H1 (cell line): ENCODE measurements around the gene TRIM9. TPM values are rescaled to one million over a fixed set of nuclear protein-coding genes. Genes with fewer than 3 reads are reported as not detected.

ENCODE experiments used
- CTCF ChIA-PET: fragments of 300-600 bp; sonication (Branson Sonifier 250); formaldehyde crosslinking; loops from one replicate; lab custom pipeline; 2021; ENCODE audit not compliant: partially characterized antibody; lab: Charles Lee
- POLR2A ChIA-PET: fragments of 300-600 bp; sonication (Branson Sonifier 250); formaldehyde crosslinking; loops from one replicate; lab custom pipeline; 2021; ENCODE audit warnings: inconsistent platforms; ENCODE audit not compliant: partially characterized antibody; lab: Charles Lee
- DNase-seq, 2 experiments: peaks; one replicate each; pipeline versions ENCODE4 v3.0.0 to v3.0.0-alpha.2; 2010 to 2022; ENCODE audit warnings: low spot score in 2 of 2, low read depth in 1 of 2, mixed read lengths in 1 of 2
- FAIRE-seq: peaks from 2 replicates; lab custom pipeline; 2011; peaks lifted over from hg19 to GRCh38; lab: Jason Lieb, UNC
- H2AFZ ChIP-seq: 2 replicates; pipeline ENCODE4 v1.8.1; 2012; ENCODE audit warnings: low read length, inconsistent platforms
- H2AK5ac ChIP-seq: 2 replicates; pipeline ENCODE4 v1.6.1; 2013; ENCODE audit warnings: low read depth, low read length
- H2BK120ac ChIP-seq: replicated peaks from 2 replicates; pipeline ENCODE3; 2013; ENCODE audit warnings: low read depth, low read length, inconsistent platforms
- H2BK12ac ChIP-seq: 2 replicates; pipeline ENCODE4 v1.6.1; 2013; ENCODE audit warnings: low read depth, low read length
- H2BK15ac ChIP-seq: 2 replicates; pipeline ENCODE4 v1.6.1; 2013; ENCODE audit warnings: low read length
- H2BK20ac ChIP-seq: 2 replicates; pipeline ENCODE4 v1.6.1; 2013; ENCODE audit warnings: low read length
- H2BK5ac ChIP-seq: 2 replicates; pipeline ENCODE4 v1.6.1; 2013; ENCODE audit warnings: low read depth, low read length
- H3K14ac ChIP-seq: 2 replicates; pipeline ENCODE4 v1.6.1; 2013; ENCODE audit warnings: inconsistent platforms; ENCODE audit not compliant: insufficient read length
- H3K18ac ChIP-seq: 2 replicates; pipeline ENCODE4 v1.6.1; 2013; ENCODE audit warnings: low read length; ENCODE audit errors: extremely low read depth
- H3K23ac ChIP-seq: 2 replicates; pipeline ENCODE4 v1.6.1; 2013; ENCODE audit warnings: inconsistent platforms; ENCODE audit not compliant: insufficient read length
- H3K23me2 ChIP-seq: 2 replicates; pipeline ENCODE4 v1.6.1; 2013; ENCODE audit warnings: low read depth, low read length
- H3K27ac ChIP-seq: 2 replicates; pipeline ENCODE4 v1.6.1; 2011; ENCODE audit warnings: low read depth, low read length, inconsistent platforms
- H3K27me3 ChIP-seq, 4 experiments: replicated peaks in 1 of 4; 1 replicate in 1 of 4; 2 replicates in 3 of 4; pipeline versions ENCODE4 v1.6.1 to v1.8.1; 2011 to 2013; ENCODE audit warnings: low read length in 3 of 4, mild to moderate bottlenecking in 3 of 4, inconsistent platforms in 2 of 4, mixed read lengths in 2 of 4, moderate library complexity in 1 of 4; ENCODE audit not compliant: control insufficient read depth in 3 of 4, insufficient read depth in 3 of 4; ENCODE audit errors: extremely low read depth in 1 of 4
- H3K36me3 ChIP-seq, 4 experiments: 2 replicates each; pipeline versions ENCODE4 v1.6.1 to v1.8.1; 2011 to 2013; ENCODE audit warnings: mild to moderate bottlenecking in 4 of 4, low read length in 3 of 4, moderate library complexity in 2 of 4, control low read depth in 1 of 4, inconsistent platforms in 1 of 4; ENCODE audit not compliant: insufficient read depth in 4 of 4, control insufficient read depth in 2 of 4
- H3K4ac ChIP-seq: replicated peaks from 2 replicates; pipeline ENCODE3; 2013; ENCODE audit warnings: low read length, low read depth, mixed read lengths, inconsistent platforms; ENCODE audit not compliant: insufficient read length
- H3K4me1 ChIP-seq, 4 experiments: replicated peaks in 1 of 4; 1 replicate in 1 of 4; 2 replicates in 3 of 4; pipeline versions ENCODE4 v1.6.1 to v1.8.1; 2011 to 2013; ENCODE audit warnings: low read length in 3 of 4, inconsistent platforms in 2 of 4, mixed read lengths in 1 of 4; ENCODE audit not compliant: insufficient read depth in 4 of 4, control insufficient read depth in 3 of 4
- H3K4me2 ChIP-seq, 2 experiments: 2 replicates each; pipeline versions ENCODE4 v1.6.1 to v1.8.1; 2011 to 2013; ENCODE audit warnings: low read depth in 2 of 2, low read length in 2 of 2, control low read depth in 1 of 2, inconsistent platforms in 1 of 2, mild to moderate bottlenecking in 1 of 2; ENCODE audit not compliant: insufficient read depth in 1 of 2
- H3K4me3 ChIP-seq, 4 experiments: fragments of 200-600, 300-600 bp in 1 of 4; sonication (generic), shearing (Covaris generic), sonication (Bioruptor Twin) in 1 of 4; 2 replicates each; pipeline versions ENCODE4 v1.5.1 to v1.8.1; 2011 to 2016; ENCODE audit warnings: low read length in 4 of 4, low read depth in 3 of 4, control low read depth in 2 of 4, inconsistent platforms in 2 of 4, mild to moderate bottlenecking in 2 of 4, mixed read lengths in 1 of 4, moderate library complexity in 1 of 4; ENCODE audit not compliant: insufficient read depth in 2 of 4; ENCODE audit errors: extremely low read depth in 1 of 4
- H3K56ac ChIP-seq: replicated peaks from 2 replicates; pipeline ENCODE3; 2013; ENCODE audit warnings: low read depth, mild to moderate bottlenecking, mixed read lengths, low read length, inconsistent platforms; ENCODE audit not compliant: insufficient read length
- H3K79me1 ChIP-seq: 2 replicates; pipeline ENCODE4 v1.6.1; 2013; ENCODE audit warnings: low read depth, low read length, control low read depth
- H3K79me2 ChIP-seq, 2 experiments: 2 replicates each; pipeline versions ENCODE4 v1.6.1 to v1.8.1; 2012 to 2013; ENCODE audit warnings: low read length in 2 of 2, mild to moderate bottlenecking in 2 of 2, inconsistent platforms in 1 of 2; ENCODE audit not compliant: insufficient read depth in 2 of 2, control insufficient read depth in 1 of 2
- H3K9ac ChIP-seq, 4 experiments: replicated peaks in 1 of 4; 1 replicate in 1 of 4; 2 replicates in 3 of 4; pipeline versions ENCODE4 v1.6.1 to v1.8.1; 2011 to 2013; ENCODE audit warnings: low read depth in 3 of 4, low read length in 3 of 4, control low read depth in 2 of 4, mild to moderate bottlenecking in 2 of 4, moderate library complexity in 2 of 4, inconsistent platforms in 1 of 4; ENCODE audit errors: extremely low read depth in 1 of 4
- H3K9me3 ChIP-seq, 2 experiments: 2 replicates each; pipeline versions ENCODE4 v1.6.1 to v1.8.1; 2012 to 2013; ENCODE audit warnings: mild to moderate bottlenecking in 2 of 2, moderate library complexity in 2 of 2, control low read depth in 1 of 2, inconsistent platforms in 1 of 2, low read depth in 1 of 2, low read length in 1 of 2, mixed read lengths in 1 of 2; ENCODE audit not compliant: insufficient read depth in 2 of 2
- H4K20me1 ChIP-seq, 2 experiments: replicated peaks in 1 of 2; 2 replicates each; pipeline versions ENCODE3 to v1.8.1; 2011 to 2013; ENCODE audit warnings: inconsistent platforms in 2 of 2, low read length in 2 of 2, mild to moderate bottlenecking in 1 of 2; ENCODE audit not compliant: insufficient read depth in 2 of 2, control insufficient read depth in 1 of 2
- H4K5ac ChIP-seq: 2 replicates; pipeline ENCODE4 v1.6.1; 2013; ENCODE audit warnings: low read length, low read depth, mixed read lengths, inconsistent platforms; ENCODE audit not compliant: insufficient read length
- H4K8ac ChIP-seq: 2 replicates; pipeline ENCODE4 v1.8.0; 2013; ENCODE audit warnings: mild to moderate bottlenecking, moderate library complexity, low read length, inconsistent platforms; ENCODE audit not compliant: insufficient read depth; ENCODE audit errors: extremely low read depth
- H4K91ac ChIP-seq: replicated peaks from 2 replicates; pipeline ENCODE3; 2013; ENCODE audit warnings: low read length, mixed read lengths, inconsistent platforms; ENCODE audit not compliant: insufficient read length
- ATF3 ChIP-seq: IDR thresholded peaks from 2 replicates; pipeline ENCODE4 v1.6.1; 2011; ENCODE audit warnings: low read depth, mild to moderate bottlenecking, low read length; ENCODE audit not compliant: insufficient read depth
- CBX5 ChIP-seq: fragments of 300-800, 300-1000 bp; sonication (generic); IDR thresholded peaks from 2 replicates; pipeline ENCODE4 v1.7.1; 2016; ENCODE audit warnings: antibody characterized with exemption, low read length, low read depth
- CEBPB ChIP-seq: IDR thresholded peaks from 2 replicates; pipeline ENCODE4 v1.6.1; 2012; ENCODE audit warnings: low read depth, low read length
- GTF2F1 ChIP-seq: IDR thresholded peaks from 2 replicates; pipeline ENCODE4 v1.6.1; 2012; ENCODE audit warnings: low read depth, low read length, improper control_type of control experiment, borderline replicate concordance
- NANOG ChIP-seq: IDR thresholded peaks from 2 replicates; pipeline ENCODE4 v1.6.1; 2011; ENCODE audit warnings: low read length, low read depth, mild to moderate bottlenecking, inconsistent platforms; ENCODE audit not compliant: insufficient read depth, poor library complexity, severe bottlenecking
- POLR2AphosphoS5 ChIP-seq: IDR thresholded peaks from 2 replicates; pipeline ENCODE4 v1.6.1; 2011; ENCODE audit warnings: low read depth, low read length
- RXRA ChIP-seq: IDR thresholded peaks from 2 replicates; pipeline ENCODE4 v1.6.1; 2011; ENCODE audit warnings: low read depth, mild to moderate bottlenecking, low read length, moderate library complexity; ENCODE audit not compliant: insufficient read depth
- SAP30 ChIP-seq: fragments of 300-600 bp; sonication (generic); IDR thresholded peaks from 2 replicates; pipeline ENCODE4 v1.7.1; 2012; ENCODE audit warnings: low read length, moderate library complexity, mild to moderate bottlenecking, inconsistent platforms; ENCODE audit not compliant: insufficient read depth, insufficient replicate concordance
- SIX5 ChIP-seq: IDR thresholded peaks from 2 replicates; pipeline ENCODE4 v1.6.1; 2011; ENCODE audit warnings: mild to moderate bottlenecking, low read depth, low read length
- TEAD4 ChIP-seq: IDR thresholded peaks from 2 replicates; pipeline ENCODE4 v1.6.1; 2012; ENCODE audit warnings: low read depth, low read length, inconsistent platforms, mixed read lengths
- WGBS, 2 experiments: shearing (Covaris generic) in 1 of 2; methylation state at CpG; one replicate each; pipeline versions ENCODE4 v1.1.6 to v1.1.7; 2013 to 2015; ENCODE audit warnings: low lambda C conversion rate in 2 of 2, mixed read lengths in 2 of 2, inconsistent platforms in 1 of 2, low coverage in 1 of 2, missing lambda C conversion rate in 1 of 2; ENCODE audit not compliant: insufficient replicate concordance in 2 of 2, insufficient coverage in 1 of 2, insufficient read length in 1 of 2; ENCODE audit errors: extremely low coverage in 1 of 2, missing lambda C conversion rate in 1 of 2; 5-methylcytosine and 5-hydroxymethylcytosine counted together
- polyA plus RNA-seq, 7 experiments: library from polyadenylated mRNA; depleted of rRNA in 3 of 7; stranded (reverse) in 5 of 7; unstranded in 2 of 7; fragments of >200 nt in 5 of 7; fragments of 200-250 nt in 2 of 7; gene quantifications; 1 replicate in 5 of 7; 2 replicates in 1 of 7; 4 replicates in 1 of 7; pipeline versions ENCODE4 v1.2.1 to v1.2.3, GENCODE V29; 2011 to 2013; ENCODE audit warnings: missing spikeins in 2 of 7, mixed read lengths in 2 of 7
- total RNA-seq: library from RNA; stranded (reverse); fragmentation: NEBNext Ultra II Directional; extraction: Animal tissue kit (Norgen Biotek cat#: 25700); gene quantifications from 2 replicates; pipeline ENCODE4 v1.2.1, GENCODE V29; 2021
- TF ChIP-seq, protein P1 (sequence below): IDR thresholded peaks from 2 replicates; pipeline ENCODE4 v1.6.1; 2012; ENCODE audit warnings: inconsistent platforms

TRIM9 gene
- total and polyA plus RNA-seq, 2 of the 8 experiments (the other 6 are each of a cell fraction or from before 2014, with no cell fraction given), result 2.7 to 5.4 TPM

GRCh38 chr14:50948205-50948604, 146.7 kb downstream of the TRIM9 start:
- peaks cover 0 to 4% (median 1%) of the 10 kb centered on the region in 4 experiments; a peak in 3 of 7 replicates for H3K4me1 ChIP-seq
- no peak overlapping the region for H2BK15ac ChIP-seq
- DNase-seq, result no peak
- H3K14ac ChIP-seq, result no peak overlapping the region
- no peak overlapping the region for H2BK120ac ChIP-seq
- no peak overlapping the region for H2BK20ac ChIP-seq
- H3K79me1 ChIP-seq, result no peaks in the 10 kb centered on the region
- H3K23me2 ChIP-seq, result peaks cover 16% of the 10 kb centered on the region
- no peaks in the 10 kb centered on the region for H3K36me3 ChIP-seq
- H2BK12ac ChIP-seq, result no peak overlapping the region
- H3K4ac ChIP-seq, result no peak overlapping the region
- H4K20me1 ChIP-seq, result no peaks in the 10 kb centered on the region
- FAIRE-seq, result no peak
- H3K27ac ChIP-seq, result no peak overlapping the region
- no peak overlapping the region for H3K9ac ChIP-seq
- no peaks in the 10 kb centered on the region for H3K79me2 ChIP-seq
- H3K18ac ChIP-seq, result no peak overlapping the region
- 90% methylated on average over 2 of the region's 2 CpGs; no CpG with 5 or more reads in 1 of the 2 experiments for WGBS, 2 experiments
- H4K91ac ChIP-seq, result no peak overlapping the region
- POLR2A ChIA-PET, result no interaction called here
- no peak overlapping the region for H3K23ac ChIP-seq
- H2BK5ac ChIP-seq, result no peak overlapping the region
- H2AFZ ChIP-seq, result no peak overlapping the region
- H2AK5ac ChIP-seq, result no peak overlapping the region
- no peak overlapping the region for H4K8ac ChIP-seq
- H3K4me2 ChIP-seq, result no peak overlapping the region
- no peak overlapping the region for H3K4me3 ChIP-seq
- CTCF ChIA-PET, result interaction anchor here (1.3 to 1.6 kb wide), 2 partner anchors 13 to 86 kb away, joined by 3 read pairs; no protein-coding TSS in a partner anchor
- peaks cover 0 to 2% of the 10 kb centered on the region in 2 experiments; a peak in 1 of 4 replicates for H3K9me3 ChIP-seq
- H3K56ac ChIP-seq, result no peak overlapping the region
- no peak overlapping the region for H4K5ac ChIP-seq
- 0 out of 7 replicates have a peak, but pooled peaks cover 0 to 2% (median 0%) of the 10 kb centered on the region in 4 experiments for H3K27me3 ChIP-seq
- no peak for TF ChIP-seq SAP30
- TF ChIP-seq POLR2AphosphoS5, result no peak
- no peak for TF ChIP-seq NANOG
- no peak for TF ChIP-seq CBX5
- TF ChIP-seq TEAD4, result no peak
- TF ChIP-seq, protein P1, sequence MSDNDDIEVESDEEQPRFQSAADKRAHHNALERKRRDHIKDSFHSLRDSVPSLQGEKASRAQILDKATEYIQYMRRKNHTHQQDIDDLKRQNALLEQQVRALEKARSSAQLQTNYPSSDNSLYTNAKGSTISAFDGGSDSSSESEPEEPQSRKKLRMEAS, result no peak
- no peak for TF ChIP-seq RXRA
- no peak for TF ChIP-seq CEBPB
- no peak for TF ChIP-seq SIX5
- no peak for TF ChIP-seq GTF2F1
- no peak for TF ChIP-seq ATF3
